ENCODE results near the gene TIMM22.

Gene TIMM22

DNA sequence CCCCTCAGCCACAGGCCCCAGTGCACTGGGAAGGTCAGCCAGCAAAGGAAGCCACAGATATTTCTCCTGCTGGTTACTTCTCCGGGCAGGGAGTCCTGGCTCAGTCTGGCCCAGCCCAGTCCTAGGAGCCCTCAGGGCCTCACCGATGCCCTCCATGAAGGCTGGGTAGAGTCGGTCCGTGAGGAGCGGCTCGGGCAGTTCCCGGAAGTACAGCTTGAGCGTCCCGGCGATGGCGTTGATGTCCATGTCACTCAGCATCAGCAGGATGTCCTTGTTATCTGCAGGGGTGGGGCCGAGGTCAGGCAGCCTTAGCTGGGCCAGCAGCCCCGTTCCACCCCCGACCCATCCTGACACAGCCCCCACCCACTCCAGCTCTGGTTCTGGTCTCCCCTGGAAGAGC lies 13.7 kb downstream of the TIMM22 start:
- no peaks in the 10 kb centered on the region for H3K4me1 ChIP-seq (ENCODE audit: control insufficient read depth, low read length)
- H3F3A ChIP-seq (ENCODE audit: control insufficient read depth, insufficient read depth), result no peaks in the 10 kb centered on the region
- H3K4me3 ChIP-seq (ENCODE audit: low read length), result no peak overlapping the region
- H3K9me3 ChIP-seq (ENCODE audit: control insufficient read depth, insufficient read depth, low read length), result no peaks in the 10 kb centered on the region
- no peaks in the 10 kb centered on the region for H4K20me1 ChIP-seq (ENCODE audit: control insufficient read depth, insufficient read depth, low read depth, low read length)
- H3K79me2 ChIP-seq (ENCODE audit: control insufficient read depth, low read length), result no peaks in the 10 kb centered on the region
- peaks cover 74% of the 10 kb centered on the region for H3K36me3 ChIP-seq (ENCODE audit: control insufficient read depth, low read length)
- no peaks in the 10 kb centered on the region for H3K9me2 ChIP-seq (replicated peaks; ENCODE audit: control insufficient read depth, low read length)
- TF ChIP-seq, protein P1, sequence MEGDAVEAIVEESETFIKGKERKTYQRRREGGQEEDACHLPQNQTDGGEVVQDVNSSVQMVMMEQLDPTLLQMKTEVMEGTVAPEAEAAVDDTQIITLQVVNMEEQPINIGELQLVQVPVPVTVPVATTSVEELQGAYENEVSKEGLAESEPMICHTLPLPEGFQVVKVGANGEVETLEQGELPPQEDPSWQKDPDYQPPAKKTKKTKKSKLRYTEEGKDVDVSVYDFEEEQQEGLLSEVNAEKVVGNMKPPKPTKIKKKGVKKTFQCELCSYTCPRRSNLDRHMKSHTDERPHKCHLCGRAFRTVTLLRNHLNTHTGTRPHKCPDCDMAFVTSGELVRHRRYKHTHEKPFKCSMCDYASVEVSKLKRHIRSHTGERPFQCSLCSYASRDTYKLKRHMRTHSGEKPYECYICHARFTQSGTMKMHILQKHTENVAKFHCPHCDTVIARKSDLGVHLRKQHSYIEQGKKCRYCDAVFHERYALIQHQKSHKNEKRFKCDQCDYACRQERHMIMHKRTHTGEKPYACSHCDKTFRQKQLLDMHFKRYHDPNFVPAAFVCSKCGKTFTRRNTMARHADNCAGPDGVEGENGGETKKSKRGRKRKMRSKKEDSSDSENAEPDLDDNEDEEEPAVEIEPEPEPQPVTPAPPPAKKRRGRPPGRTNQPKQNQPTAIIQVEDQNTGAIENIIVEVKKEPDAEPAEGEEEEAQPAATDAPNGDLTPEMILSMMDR (IDR thresholded peaks at IDR 0.05; ENCODE audit: low read depth, low read length, poor library complexity, severe bottlenecking), result no peak
- TF ChIP-seq EZH2phosphoT487 (IDR thresholded peaks at IDR 0.05; ENCODE audit: borderline replicate concordance, low read length), result no peak
- H3K27me3 ChIP-seq (ENCODE audit: control insufficient read depth, low read length), result no peaks in the 10 kb centered on the region
- no peak overlapping the region for H3K27ac ChIP-seq (ENCODE audit: low read depth, low read length)
- no peak overlapping the region for H3K4me2 ChIP-seq (ENCODE audit: low read length)

DNA sequence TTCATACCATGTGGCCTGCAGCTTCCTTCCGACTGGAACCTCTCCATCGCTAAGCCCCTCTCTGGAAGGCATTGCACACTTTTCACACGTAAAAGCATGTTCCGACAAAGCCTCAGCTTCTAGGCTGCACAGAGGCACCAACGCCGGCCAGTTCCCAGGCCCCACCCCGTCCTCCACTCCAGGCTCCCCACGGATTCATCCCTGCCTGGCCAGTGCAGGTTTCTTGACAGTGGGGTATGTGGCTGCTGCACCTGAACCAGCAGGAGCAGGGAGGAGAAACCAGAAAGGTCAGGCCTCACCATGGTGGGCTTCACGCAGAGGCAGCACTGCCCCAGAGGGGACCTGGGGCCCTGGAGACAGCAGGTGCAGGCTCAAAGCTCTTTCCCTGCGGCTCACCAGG lies 14.2 kb downstream of the TIMM22 start:
- Histone ChIP-seq H4K20me1 (ENCODE audit: control insufficient read depth, insufficient read depth, low read depth, low read length) (no peaks in the 10 kb centered on the region), H3K36me3 (ENCODE audit: control insufficient read depth, low read length) (peaks cover 68% of the 10 kb centered on the region), H3K4me2 (ENCODE audit: low read length) (no peak overlapping the region), H3K9me2 (replicated peaks; ENCODE audit: control insufficient read depth, low read length) (no peaks in the 10 kb centered on the region), H3F3A (ENCODE audit: control insufficient read depth, insufficient read depth) (peaks cover 3% of the 10 kb centered on the region; the same call in 1 of the 2 replicates), H3K4me1 (ENCODE audit: control insufficient read depth, low read length) (no peaks in the 10 kb centered on the region), H3K9me3 (ENCODE audit: control insufficient read depth, insufficient read depth, low read length) (no peaks in the 10 kb centered on the region), H3K79me2 (ENCODE audit: control insufficient read depth, low read length) (no peaks in the 10 kb centered on the region), H3K27ac (ENCODE audit: low read depth, low read length) (no peak overlapping the region), H3K27me3 (ENCODE audit: control insufficient read depth, low read length) (no peaks in the 10 kb centered on the region), H3K4me3 (ENCODE audit: low read length) (no peak overlapping the region)
- no peak for TF ChIP-seq EZH2phosphoT487 (IDR thresholded peaks at IDR 0.05; ENCODE audit: borderline replicate concordance, low read length)
- TF ChIP-seq, protein P1 (IDR thresholded peaks at IDR 0.05; ENCODE audit: low read depth, low read length, poor library complexity, severe bottlenecking), result no peak

DNA sequence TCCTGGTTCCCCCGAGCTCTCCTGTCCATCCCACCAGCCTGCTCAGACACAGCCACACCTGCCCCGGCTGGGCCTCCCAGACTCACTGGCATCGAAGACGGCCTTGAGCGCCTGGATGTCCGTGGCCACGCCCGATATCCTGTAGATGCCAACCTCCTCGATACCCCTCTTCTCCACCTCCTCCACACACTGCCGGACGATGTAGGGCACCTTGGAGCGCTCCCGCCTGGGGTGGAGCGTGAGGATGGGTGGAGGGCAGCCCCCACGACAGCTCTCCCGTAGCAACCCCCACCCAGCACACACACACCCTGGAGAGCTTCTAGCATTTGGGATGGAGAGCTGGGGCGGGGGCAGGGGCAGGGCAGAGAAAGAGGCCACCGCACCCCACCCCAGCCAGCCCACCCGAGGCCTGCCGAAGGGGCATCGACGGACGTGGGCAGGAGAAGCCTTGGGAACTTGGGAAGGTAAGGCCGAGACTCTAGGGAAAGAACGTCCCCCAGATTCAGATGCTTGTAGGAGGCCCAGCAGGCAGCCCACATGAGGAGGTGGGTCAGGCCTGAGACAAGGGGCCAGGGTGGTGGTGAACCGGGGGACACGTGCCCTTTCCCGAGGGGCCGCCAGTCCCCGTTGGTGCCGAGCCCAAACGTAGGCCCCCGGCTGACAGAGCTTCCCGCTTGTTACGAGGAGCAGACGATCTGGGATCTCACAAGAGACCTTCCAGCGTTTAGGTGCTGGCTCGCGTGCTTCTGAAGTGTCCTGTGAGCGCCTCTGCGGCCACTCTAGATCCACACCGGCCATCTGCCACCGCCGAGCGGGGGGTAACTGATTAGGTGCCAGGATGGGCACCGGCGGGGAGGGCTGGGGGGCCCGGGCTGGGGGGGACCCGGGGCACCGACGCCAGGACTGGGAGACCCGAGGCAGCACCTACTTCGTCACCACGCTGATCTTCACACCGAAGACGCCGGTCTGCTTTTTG lies 15.1 kb downstream of the TIMM22 start:
- Histone ChIP-seq H4K20me1 (ENCODE audit: control insufficient read depth, insufficient read depth, low read depth, low read length) (no peaks in the 10 kb centered on the region), H3K4me3 (ENCODE audit: low read length) (no peak overlapping the region), H3K9me2 (replicated peaks; ENCODE audit: control insufficient read depth, low read length) (no peaks in the 10 kb centered on the region), H3K4me2 (ENCODE audit: low read length) (no peak overlapping the region), H3K36me3 (ENCODE audit: control insufficient read depth, low read length) (peaks cover 65% of the 10 kb centered on the region), H3K9me3 (ENCODE audit: control insufficient read depth, insufficient read depth, low read length) (no peaks in the 10 kb centered on the region), H3K79me2 (ENCODE audit: control insufficient read depth, low read length) (no peaks in the 10 kb centered on the region), H3K27me3 (ENCODE audit: control insufficient read depth, low read length) (no peaks in the 10 kb centered on the region), H3K27ac (ENCODE audit: low read depth, low read length) (no peak overlapping the region), H3K4me1 (ENCODE audit: control insufficient read depth, low read length) (no peaks in the 10 kb centered on the region), H3F3A (ENCODE audit: control insufficient read depth, insufficient read depth) (peaks cover 3% of the 10 kb centered on the region; the same call in 1 of the 2 replicates)
- no peak for TF ChIP-seq EZH2phosphoT487 (IDR thresholded peaks at IDR 0.05; ENCODE audit: borderline replicate concordance, low read length)
